ENCODE measurements around the gene RANBP3. TPM values are rescaled to one million over a fixed set of nuclear protein-coding genes. Genes with fewer than 3 reads are reported as not detected.

The RANBP3 gene
- total RNA-seq, 1 experiment from 2014 or later, result 62.4 TPM

GRCh38 chr19:6014551-6015135, 36.7 kb upstream of the RANBP3 start:
- H3K4me2 ChIP-seq (ENCODE audit: low read length), result no peak overlapping the region
- H3K4me1 ChIP-seq (ENCODE audit: control insufficient read depth in 1 of 2, insufficient read depth in 2 of 2, low read length in 2 of 2), result no peaks in the 10 kb centered on the region
- TF ChIP-seq YY1 (IDR thresholded peaks at IDR 0.05; ENCODE audit: extremely low read depth, insufficient replicate concordance, low read depth, low read length) (no peak), EZH2 (IDR thresholded peaks at IDR 0.05) (no peak), SIN3A (IDR thresholded peaks at IDR 0.05; ENCODE audit: low read depth) (no peak), JUND (IDR thresholded peaks at IDR 0.05) (no peak), SP1 (IDR thresholded peaks at IDR 0.05; ENCODE audit: low read depth) (no peak), MAX (IDR thresholded peaks at IDR 0.05) (no peak), POLR2A (IDR thresholded peaks at IDR 0.05; ENCODE audit: borderline replicate concordance, extremely low read depth, insufficient read depth, insufficient read length) (no peak), ZNF274 (IDR thresholded peaks at IDR 0.05; ENCODE audit: low read depth, low read length) (no peak), CTCF (IDR thresholded peaks at IDR 0.05 in 2 of 3, conservative IDR thresholded peaks at IDR 0.05 in 1 of 3; ENCODE audit: borderline replicate concordance in 1 of 3, insufficient read depth in 1 of 3, low read depth in 2 of 3, low read length in 2 of 3) (no peak), POLR2AphosphoS5 (IDR thresholded peaks at IDR 0.05; ENCODE audit: low read depth, low read length) (no peak), FOSL1 (IDR thresholded peaks at IDR 0.05; ENCODE audit: low read depth) (no peak), ZFX (IDR thresholded peaks at IDR 0.05) (no peak), SRF (IDR thresholded peaks at IDR 0.05; ENCODE audit: low read depth) (no peak)
- H3K9me3 ChIP-seq (ENCODE audit: control insufficient read depth in 1 of 2, insufficient read depth in 1 of 2, low read depth in 1 of 2, low read length in 2 of 2), result no peaks in the 10 kb centered on the region
- ATAC-seq (no peak), DNase-seq (ENCODE audit: low read depth, low spot score) (no peak)
- H4K20me1 ChIP-seq (ENCODE audit: insufficient read depth), result no peaks in the 10 kb centered on the region
- ChIA-PET POLR2A (no interaction called here), CTCF (no interaction called here), RAD21 (ENCODE audit: low non-redundant PET in 1 of 2, low total read pairs in 2 of 2, uncharacterized antibody in 2 of 2, unreplicated experiment in 2 of 2) (no interaction called here)
- no peaks in the 10 kb centered on the region for H3K79me2 ChIP-seq (ENCODE audit: insufficient read depth, low read length)
- intact Hi-C loops (cut with micrococcal nuclease), result no loop called here
- H3K27ac ChIP-seq (ENCODE audit: low read depth, low read length), result no peak overlapping the region
- H3K27me3 ChIP-seq (ENCODE audit: insufficient read depth, low read length), result no peaks in the 10 kb centered on the region
- no peak overlapping the region for H3K4me3 ChIP-seq (replicated peaks in 1 of 2; ENCODE audit: low read depth in 1 of 2, low read length in 2 of 2)
- H3K9ac ChIP-seq (ENCODE audit: low read length), result no peak overlapping the region
- H3K36me3 ChIP-seq (ENCODE audit: control insufficient read depth in 1 of 2, insufficient read depth in 2 of 2, low read length in 2 of 2), result no peaks in the 10 kb centered on the region
- BruUV-seq (replicated peaks), result no TSS peak
- H2AFZ ChIP-seq (ENCODE audit: low read depth, low read length, poor library complexity, severe bottlenecking), result no peak overlapping the region
- H3K9me2 ChIP-seq (ENCODE audit: insufficient read depth), result no peaks in the 10 kb centered on the region

Data from HCT116 (cell line).